HG03457 (cell line): ENCODE results near the gene PMPCA.
A peak's percentile ranks its signal among the peaks of the same experiment; 100 is the strongest.
"Not testable (repeated sequence)": the region's sequence is repeated elsewhere in the genome, so short reads cannot be mapped to it uniquely, and the experiment has no call there.

ENCODE experiments used
- ATAC-seq: cut with Tn5 transposase; IDR thresholded peaks from one replicate; pipeline ENCODE4 v1.9.1; 2021; ENCODE audit warnings: moderate number of reproducible peaks; ENCODE audit not compliant: unreplicated experiment

PMPCA gene

DNA sequence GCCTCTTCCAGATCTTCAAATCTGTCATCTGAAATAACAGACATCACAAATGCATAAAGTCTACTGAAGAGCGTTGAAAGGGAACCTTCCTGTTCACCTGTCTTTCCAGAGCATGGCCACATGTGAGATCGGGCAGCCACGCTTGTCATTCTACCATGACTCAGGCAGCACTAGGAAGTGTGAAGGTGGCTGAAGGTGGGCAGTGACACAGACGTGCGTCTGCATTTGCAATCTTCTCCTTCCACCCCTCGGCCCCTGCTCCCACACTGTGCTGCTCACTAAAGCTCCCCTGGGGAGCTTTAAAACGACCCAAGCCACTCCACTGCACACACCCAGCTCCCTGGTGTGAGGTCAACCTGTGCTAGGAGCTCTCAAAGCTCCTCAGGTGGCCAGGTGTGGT, 2.5 kb upstream of the PMPCA start:
- no peak for ATAC-seq

DNA sequence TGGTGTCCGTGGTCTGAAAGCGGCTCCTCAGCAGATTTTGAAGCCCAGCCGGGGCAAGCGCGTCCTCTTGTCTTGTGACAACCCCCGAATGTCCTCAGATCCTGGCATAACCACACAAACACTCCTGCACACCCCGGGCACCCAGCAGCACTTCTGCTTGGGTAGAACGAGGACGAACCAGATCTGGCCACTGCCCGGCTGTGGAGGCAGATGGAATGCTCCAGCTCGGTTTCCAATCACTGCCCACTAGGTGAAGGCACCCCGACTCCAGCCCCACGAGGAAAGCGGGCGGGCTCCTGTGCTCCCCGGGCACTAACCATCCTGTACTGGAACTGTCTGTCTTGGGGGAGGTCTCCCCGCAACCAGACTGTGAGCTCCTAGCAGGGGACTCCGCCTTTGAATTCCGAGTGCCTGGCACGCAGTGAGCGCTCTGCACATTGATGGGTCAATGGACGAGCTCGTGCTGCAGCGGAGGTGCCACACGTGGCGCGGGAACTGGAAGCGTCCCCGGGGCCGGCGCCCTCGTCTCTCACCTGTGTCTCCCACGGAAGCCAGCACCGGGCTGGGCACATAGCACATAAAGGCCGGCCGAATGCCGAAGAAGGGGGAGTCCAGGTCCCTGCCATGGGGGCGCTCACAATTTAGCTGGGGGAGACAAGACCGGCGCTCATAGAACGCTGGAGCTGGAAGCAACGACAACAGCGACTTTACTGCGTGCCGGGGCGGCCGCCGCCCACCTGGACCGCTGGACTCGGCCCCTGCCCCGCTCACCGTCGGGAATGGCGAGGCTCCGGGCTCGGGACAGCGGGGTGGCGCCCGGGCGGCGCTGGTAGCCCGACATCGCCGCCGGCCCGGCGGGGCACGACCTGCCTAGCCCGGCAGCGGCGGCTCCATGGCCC, 652 bp upstream of the PMPCA start:
- peak; percentile 9 for ATAC-seq

DNA sequence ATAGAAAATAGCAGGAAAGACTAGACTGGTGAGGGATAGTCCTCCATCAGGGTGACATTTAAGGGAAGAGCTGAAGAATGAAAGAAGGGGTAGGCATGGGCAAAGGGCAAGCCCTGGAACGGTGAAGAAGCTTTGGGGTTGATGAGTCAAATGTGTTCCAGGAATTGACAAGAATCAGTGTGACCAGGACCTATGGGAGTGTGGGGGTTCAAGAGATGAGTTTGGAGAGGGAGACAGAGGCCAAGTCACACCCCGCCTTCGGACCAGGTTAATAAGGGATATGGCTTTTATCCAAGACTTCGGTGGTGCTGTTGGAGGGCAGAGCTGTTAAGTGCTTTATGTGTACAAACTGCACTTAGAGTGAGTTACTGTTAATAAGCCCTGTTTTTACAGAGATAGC, 920 bp downstream of the PMPCA start:
- no peak for ATAC-seq

DNA sequence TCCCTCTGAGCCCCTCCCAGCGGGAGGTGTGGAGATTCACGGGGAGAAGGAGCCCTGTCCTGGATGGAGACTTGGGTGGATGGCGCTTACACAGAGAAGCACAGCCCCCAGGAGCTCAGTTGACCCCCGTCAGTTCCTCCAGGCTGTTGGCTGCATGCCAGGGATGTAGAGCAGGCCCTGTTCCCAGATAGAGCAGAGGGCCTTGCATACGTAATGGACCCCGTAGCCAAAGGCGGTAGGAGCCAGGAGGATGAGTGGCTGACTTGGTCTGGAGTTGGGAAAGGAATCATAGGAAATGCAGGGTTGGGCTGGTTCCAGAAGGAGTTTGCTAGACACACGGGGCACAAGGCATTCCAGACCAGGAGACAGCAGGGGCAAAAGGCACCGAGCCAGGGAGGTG, 2.5 kb downstream of the PMPCA start:
- no peak for ATAC-seq

DNA sequence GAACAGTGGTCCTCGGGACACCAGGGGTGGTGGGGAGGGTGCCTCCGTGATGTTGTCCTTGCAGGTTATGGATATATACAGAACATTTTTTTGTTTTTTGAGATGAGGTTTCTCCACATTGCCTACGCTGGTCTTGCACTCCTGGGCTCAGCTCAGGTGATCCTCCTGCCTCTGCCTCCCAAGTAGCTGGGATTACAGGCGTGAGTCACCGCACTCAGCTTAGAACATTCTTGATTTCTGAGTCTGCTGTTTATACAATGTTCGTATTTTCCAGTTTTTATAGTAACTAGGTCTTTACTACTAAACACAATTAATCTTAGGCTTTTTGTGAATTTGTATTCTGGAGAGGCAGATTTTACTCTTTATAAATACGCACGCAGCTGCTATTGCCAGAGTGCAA, 6.0 kb downstream of the PMPCA start:
- ATAC-seq: no peak

DNA sequence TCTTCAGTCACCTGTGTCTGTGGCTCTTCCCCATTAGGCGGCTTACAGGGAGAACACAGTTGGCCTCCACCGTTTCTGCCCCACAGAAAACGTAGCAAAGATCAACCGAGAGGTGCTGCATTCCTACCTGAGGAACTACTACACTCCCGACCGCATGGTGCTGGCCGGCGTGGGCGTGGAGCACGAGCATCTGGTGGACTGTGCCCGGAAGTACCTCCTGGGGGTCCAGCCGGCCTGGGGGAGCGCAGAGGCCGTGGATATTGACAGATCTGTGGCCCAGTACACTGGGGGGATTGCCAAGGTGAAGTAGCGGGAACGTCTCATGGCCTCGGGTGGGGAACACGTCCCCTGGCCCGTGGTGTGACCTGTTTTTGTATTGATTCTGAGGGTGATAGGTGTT, 6.5 kb downstream of the PMPCA start:
- no peak for ATAC-seq

DNA sequence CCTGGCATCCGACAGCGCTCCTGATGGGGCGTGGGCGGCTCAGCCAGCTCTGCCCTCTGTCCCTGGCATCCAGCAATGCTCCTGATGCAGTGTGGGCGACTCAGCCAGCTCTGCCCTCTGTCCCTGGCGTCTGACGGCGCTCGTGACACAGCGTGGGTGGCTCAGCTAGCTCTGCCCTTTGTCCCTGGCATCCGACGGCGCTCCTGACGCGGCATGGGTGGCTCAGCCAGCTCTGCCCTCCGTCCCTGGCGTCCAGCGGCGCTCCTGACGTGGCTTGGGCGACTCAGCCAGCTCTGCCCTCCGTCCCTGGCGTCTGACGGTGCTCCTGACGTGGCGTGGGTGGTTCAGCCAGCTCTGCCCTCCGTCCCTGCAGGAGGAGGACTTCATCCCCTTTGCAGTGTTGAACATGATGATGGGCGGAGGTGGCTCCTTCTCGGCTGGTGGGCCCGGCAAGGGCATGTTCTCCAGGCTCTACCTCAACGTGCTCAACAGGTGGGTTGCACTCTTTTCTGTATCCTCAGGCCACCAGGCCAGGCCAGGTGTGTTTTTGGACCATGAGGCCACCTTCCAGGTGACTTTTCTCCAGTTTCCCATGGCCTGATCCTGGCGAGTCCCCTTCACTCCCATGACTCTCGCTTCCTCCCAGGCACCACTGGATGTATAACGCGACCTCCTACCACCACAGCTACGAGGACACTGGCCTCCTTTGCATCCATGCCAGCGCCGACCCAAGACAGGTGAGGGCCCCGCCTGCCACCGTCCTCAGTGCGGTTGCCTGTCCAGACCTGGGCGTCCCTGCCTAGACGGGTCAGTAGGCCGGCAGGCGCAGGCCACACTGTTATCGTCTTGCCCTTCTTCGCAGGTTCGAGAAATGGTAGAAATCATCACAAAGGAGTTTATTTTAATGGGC, 8.0 kb downstream of the PMPCA start:
- ATAC-seq: no peak

DNA sequence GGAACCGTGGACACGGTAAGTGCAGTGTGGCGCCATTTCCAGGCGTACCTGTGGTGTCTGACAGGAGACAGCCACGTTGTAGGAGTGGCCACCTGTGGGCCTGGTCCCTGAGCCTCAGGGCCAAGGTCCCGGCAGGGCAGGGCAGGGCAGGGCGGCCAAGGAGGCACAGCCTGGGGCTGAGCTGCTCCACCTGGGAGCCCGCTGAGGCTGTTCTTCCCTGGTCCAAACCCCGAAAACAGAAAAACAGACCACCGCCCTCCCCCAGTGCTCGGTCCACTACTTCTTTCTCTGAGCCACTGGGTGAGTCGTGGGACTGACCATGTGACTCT, 8.6 kb downstream of the PMPCA start:
- no peak for ATAC-seq

DNA sequence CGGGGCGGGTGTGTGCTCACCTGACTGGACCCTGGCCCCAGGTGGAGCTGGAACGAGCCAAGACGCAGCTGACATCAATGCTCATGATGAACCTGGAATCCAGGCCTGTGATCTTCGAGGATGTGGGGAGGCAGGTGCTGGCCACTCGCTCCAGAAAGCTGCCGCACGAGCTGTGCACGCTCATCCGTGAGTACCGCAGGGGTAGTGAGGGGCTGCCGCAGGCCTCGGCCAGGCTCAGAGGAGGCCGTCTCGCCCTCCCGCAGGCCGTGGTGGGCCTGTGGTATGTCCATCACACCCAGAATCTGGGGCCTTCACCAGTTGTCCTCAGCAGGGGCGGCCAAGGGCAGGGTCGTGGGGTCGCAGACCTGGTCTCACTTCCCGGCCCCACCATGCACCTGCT, 11.3 kb downstream of the PMPCA start:
- ATAC-seq: no peak

DNA sequence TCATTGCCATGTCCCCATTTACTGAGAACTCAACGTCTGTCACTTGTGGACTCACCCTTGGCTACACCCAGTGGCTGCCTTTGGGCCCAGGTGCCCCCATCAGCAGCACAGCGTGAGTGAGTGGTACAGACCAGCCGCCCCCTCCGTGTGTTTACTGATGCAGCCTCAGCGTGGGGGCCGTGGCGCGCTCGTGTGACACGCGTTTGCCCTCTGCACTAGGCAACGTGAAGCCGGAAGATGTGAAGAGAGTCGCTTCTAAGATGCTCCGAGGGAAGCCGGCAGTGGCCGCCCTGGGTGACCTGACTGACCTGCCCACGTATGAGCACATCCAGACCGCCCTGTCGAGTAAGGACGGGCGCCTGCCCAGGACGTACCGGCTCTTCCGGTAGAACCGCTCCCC, 12.4 kb downstream of the PMPCA start:
- no peak for ATAC-seq

DNA sequence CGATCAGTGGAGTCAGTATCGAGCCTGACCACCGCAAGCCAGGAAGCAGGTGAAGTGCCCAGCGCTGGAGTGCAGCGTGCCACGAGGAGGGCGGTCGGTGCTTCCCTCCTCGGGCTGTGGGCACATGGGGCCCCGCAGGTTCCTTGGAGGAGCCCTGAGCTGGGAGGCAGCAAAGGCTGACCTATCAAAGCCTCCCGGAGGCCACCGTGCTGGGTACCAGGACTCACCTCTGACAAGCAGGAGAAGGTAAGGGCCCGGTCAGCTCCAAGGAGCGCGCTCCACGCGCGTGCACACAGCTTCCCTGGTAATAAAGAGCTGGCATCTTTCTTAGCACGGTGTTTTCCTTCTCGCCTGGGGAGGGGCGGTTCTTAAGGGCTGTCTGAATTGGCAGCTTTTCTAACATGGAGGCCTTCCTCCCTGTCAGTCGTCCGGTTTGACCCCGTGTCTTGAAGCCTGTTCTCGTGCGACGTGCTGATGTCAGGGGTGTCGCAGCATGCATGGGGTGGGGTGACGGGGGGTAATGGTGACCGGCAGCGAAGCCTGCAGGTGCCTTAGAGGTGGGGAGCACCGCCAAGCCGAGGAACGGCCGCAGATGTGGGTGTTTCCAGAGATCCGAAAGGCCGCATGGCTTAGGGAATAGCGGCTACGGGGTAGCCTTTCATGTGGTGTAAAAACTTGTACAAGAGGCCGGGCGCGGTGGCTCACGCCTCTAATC, 13.1 kb downstream of the PMPCA start:
- ATAC-seq: no peak

DNA sequence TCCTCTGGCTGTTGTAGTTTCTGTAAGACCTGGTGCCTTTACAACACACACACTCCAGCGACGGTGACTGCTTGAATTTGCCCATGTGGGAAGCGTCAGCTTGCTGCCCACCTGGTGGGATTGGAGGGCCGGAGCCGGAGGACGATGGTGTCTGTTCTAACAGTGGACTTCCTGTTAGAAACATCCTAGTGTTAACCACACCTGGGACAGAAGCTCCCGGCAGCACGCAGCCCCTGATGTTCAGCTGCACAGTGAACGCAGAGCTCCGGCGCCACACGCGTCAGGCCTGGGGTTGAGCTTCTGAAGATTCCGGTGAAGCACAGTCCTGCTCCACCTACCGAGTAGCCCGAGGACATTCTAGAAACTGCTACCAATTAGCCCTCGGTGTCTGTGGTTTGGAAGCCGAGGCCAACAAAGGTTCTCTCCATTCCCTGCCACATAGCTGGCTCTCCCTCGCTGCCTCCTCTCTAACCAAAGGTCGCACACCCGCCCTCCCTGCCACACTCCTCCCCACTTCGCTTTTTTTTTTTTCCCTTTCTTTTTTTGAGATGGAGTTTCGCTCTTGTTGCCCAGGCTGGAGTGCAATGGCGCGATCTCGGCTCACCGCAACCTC, 14.4 kb downstream of the PMPCA start:
- ATAC-seq: no peak

DNA sequence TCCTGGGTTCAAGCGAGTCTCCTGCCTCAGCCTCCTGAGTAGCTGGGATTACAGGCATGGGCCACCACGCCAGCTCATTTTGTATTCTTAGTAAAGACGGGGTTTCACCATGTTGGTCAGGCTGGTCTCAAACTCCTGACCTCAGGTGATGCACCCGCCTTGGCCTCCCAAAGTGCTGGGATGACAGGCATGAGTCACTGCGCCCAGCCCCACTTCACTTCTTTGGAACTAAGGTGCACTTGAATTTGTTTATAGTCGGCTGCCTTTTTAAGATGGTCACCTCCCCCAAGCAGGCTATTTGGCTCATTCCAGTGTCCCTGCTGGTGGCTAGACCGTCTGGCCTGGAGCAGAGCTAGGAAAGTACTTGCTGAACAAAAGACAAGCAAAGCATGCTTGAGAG, 14.9 kb downstream of the PMPCA start:
- ATAC-seq: not testable (repeated sequence)

DNA sequence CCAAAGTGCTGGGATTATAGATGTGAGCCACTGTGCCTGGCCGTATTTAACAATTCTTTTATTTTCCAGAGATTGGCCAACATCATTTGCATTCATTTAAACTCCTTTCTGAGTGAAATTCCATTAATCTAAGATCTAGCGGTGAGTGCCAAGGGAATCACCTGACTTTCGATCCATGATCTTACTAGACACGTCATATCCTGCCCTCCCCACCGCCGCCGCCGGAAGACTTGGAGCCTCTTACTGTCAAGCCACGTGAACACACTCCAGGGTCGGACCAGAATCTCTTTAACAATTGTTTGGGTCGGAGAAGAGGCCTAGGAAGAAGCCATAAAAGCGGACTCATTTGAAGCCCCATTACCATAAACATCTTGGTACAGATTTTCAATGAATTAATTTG, 16.3 kb downstream of the PMPCA start:
- no peak for ATAC-seq

DNA sequence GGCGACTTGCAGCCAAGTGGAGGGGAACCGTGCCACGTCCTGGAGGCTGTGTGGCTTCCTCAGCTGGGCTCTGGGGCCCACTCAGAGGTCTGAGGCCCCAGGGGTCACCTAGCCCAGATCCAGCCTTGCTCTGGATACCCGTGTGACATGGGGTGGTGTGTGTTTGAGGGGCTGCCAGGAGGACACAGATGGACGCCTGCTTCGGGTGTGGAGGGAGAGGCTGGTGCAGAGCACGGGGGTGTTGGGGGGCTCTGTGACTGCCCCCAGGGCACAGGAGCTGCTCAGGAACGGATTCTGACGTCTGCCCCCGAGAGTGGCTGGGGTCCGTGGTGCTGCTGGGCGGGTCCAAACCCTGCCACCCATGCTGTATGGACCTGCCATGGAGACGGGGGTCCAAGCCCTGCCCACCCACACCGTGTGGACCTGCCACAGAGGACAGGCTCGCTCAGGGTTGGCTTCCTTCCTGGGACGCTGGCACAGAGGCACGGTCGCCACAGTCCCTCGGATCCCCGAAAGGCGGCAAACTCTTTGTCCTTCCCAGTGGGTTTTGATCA, 18.7 kb downstream of the PMPCA start:
- ATAC-seq: no peak

DNA sequence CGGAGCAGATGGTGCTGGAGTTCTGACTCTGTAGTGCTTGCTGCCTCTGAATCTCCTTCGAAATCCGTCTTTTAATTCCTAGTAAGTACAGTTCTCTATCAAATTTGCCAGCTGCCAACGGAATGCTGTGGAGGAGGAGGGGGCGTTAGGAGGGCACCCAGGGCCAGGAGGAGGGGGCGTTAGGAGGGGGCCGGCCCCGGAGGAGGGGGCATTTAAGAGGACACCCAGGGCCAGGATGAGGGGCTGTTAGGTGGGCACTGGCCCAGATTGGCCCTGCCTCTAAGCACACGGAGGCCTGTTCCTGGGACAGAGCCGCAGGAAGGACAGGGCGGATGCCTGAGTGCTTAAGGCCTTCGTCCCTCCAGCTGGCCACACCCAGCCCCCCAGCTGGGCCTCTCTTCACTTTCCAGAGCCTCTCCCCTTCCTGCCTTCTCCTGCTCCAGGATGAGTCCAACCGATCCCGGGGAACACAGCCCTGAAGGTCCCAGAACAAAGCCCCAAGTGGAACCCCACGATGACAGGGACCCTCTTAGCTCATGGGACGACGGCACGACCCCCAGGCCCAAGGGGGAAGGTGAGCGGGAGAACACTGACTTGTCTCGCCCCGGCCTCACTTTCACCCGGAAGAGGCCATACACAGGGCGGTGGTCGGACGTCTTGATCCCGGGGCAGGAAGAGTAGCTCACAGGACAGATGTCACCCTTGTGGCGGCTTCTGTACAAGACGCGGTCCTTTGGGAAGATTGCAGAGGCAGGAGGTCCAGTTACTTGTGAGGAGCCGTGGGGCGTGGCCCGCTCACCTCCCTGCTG, 19.4 kb downstream of the PMPCA start:
- ATAC-seq: no peak

DNA sequence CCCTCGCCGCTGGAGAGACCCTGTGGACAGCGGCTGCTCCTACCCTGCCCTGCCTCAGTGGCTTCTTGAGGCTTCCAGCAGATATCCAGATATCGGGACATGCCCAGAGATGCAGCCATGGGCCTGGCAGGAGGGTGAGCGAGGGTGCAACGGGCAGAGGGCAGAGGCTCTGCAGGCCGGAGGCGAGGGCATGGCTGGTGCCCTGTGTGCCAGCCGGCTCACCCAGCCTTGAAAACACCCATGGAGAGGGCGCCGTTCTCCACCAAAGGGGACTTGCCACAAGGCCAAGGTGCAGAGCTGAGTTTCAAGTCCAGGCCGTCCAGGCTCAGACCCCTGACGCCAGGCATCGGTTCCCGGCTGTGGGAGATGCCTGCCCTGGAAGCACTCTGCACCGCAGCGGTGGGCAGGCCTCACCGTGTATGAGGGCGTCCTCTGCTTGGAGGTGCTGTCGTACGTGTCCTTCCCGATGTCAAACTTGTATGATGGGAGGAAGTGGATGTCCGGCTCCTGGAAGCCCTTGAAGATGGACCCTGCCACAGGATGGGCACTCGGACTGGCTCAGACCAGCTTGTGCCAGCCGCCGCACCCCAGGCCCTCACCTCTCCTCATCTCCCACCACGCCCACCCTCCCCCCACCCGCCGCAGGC, 20.3 kb downstream of the PMPCA start:
- no peak for ATAC-seq

DNA sequence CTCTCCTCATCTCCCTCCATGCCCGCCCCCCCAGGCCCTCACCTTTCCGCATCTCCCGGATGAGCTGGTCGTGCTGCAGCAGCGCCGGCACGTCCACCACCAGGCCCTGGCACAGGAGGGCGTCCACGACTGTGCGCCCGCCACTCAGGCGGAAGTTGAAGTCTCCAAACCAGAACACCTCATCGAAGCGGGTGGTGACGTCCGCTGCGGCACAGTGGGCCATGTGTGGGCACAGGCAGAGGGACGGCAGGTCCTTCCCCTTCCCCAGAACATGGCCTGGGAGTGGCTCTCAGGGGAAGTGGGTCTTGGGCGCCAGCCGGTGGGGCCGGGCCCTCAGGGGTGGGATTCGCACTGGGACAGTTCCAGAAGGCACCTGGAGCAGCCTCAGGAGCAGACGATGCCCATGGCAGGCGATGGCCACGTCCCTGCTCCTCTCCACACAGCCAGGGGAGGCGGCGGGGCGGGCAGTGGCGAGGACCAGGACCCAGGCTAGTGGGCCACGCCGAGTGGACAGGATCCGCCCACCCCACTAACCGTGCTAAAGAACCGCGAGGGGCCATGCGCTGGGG, 21.4 kb downstream of the PMPCA start:
- no peak for ATAC-seq

DNA sequence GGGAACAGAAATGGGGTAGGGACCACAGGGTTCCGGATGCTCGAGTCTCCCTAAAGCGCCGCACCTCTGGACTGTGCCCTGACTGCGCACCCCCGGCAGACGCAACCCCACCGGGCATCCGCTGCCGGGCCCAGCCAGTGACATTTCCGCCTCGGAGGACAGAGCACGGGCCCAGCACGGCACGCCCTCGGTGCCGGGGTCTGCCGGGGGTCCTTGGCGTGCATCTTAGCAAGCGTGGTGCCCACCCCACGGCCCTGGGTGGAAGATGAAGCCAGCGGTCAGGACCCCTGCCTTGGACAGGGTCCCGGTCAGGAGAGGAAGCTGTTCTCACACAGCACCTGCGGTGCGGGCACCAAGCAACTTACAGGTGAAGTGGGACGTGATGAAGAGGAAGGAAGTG, 22.1 kb downstream of the PMPCA start:
- ATAC-seq: no peak
